Measurements from ENCODE around the gene TMEM234.
A peak's percentile ranks its signal among the peaks of the same experiment; 100 is the strongest.

The TMEM234 gene

GRCh38 chr1:32199043-32199716, 23.0 kb downstream of the TMEM234 start:
- FAIRE-seq = no peak

GRCh38 chr1:32198237-32199042, 23.7 kb downstream of the TMEM234 start:
- no peak for FAIRE-seq

- FAIRE-seq = no peak
Observed at GRCh38 chr1:32197837-32198236, 24.3 kb downstream of the TMEM234 start.

GRCh38 chr1:32197074-32197473, 25.1 kb downstream of the TMEM234 start:
- no peak for FAIRE-seq

- no peak for FAIRE-seq
Observed at GRCh38 chr1:32195972-32196823, 26.0 kb downstream of the TMEM234 start.

GRCh38 chr1:32195531-32195930, 26.6 kb downstream of the TMEM234 start:
- FAIRE-seq = no peak

GRCh38 chr1:32194984-32195383, 27.2 kb downstream of the TMEM234 start:
- FAIRE-seq = no peak

GRCh38 chr1:32192220-32192948, 29.8 kb downstream of the TMEM234 start:
- no peak for FAIRE-seq

- FAIRE-seq = no peak
Observed at GRCh38 chr1:32187850-32188249, 34.3 kb downstream of the TMEM234 start.

- FAIRE-seq = no peak
Observed at GRCh38 chr1:32186491-32186890, 35.7 kb downstream of the TMEM234 start.

GRCh38 chr1:32186077-32186476, 36.1 kb downstream of the TMEM234 start:
- no peak for FAIRE-seq

GRCh38 chr1:32184650-32185049, 37.5 kb downstream of the TMEM234 start:
- no peak for FAIRE-seq

- FAIRE-seq = no peak
Observed at GRCh38 chr1:32182060-32182459, 40.1 kb downstream of the TMEM234 start.

- FAIRE-seq = no peak
Observed at GRCh38 chr1:32181563-32181962, 40.6 kb downstream of the TMEM234 start.

GRCh38 chr1:32181065-32181464, 41.1 kb downstream of the TMEM234 start:
- FAIRE-seq = no peak

GRCh38 chr1:32180186-32181060, 41.7 kb downstream of the TMEM234 start:
- FAIRE-seq = no peak

- peak; percentile 53 for FAIRE-seq
Observed at GRCh38 chr1:32179443-32180185, 42.5 kb downstream of the TMEM234 start, which contains the start of gene TXLNA. TSS of gene TXLNA (plus strand) at chr1:32179675. CDS start at chr1:32180346, 671 bp downstream.

- no peak for FAIRE-seq
Observed at GRCh38 chr1:32179193-32179442, 43.0 kb downstream of the TMEM234 start.

GRCh38 chr1:32178380-32179192, 43.6 kb downstream of the TMEM234 start:
- FAIRE-seq = no peak

GRCh38 chr1:32172621-32173245, 49.4 kb downstream of the TMEM234 start:
- FAIRE-seq = no peak

Data from A204.1 (cell line).